Heart left ventricle (tissue), 16 donors: ENCODE results near the gene SPAM1. TPM values are rescaled to one million over a fixed set of nuclear protein-coding genes. Genes with fewer than 3 reads are reported as not detected.
"Not testable (repeated sequence)": the region's sequence is repeated elsewhere in the genome, so short reads cannot be mapped to it uniquely, and the experiment has no call there.

Source experiments
- ATAC-seq, 4 donors: fragments of 200-7000 bp; cut with Tn5 transposase; one replicate each; pipeline ENCODE4 v1.9.1; 2020 to 2022; ENCODE audit warnings: moderate library complexity in 4 of 4, mild to moderate bottlenecking in 3 of 4, moderate number of reproducible peaks in 1 of 4
- DNase-seq, 5 donors: peaks; one replicate each; pipeline ENCODE4 v3.0.0-alpha.2; 2020
- H3K27ac ChIP-seq, 12 donors: fragments of 200-600 bp; sonication (generic) in 4 of 12; one replicate each; pipeline versions ENCODE4 v1.5.0 to v1.8.0; 2016 to 2022; ENCODE audit warnings: mild to moderate bottlenecking in 2 of 12
- H3K27me3 ChIP-seq, 9 donors: fragments of 200-600 bp; sonication (generic) in 2 of 9; one replicate each; pipeline versions ENCODE4 v1.5.1 to v1.8.0; 2016 to 2022; ENCODE audit warnings: mild to moderate bottlenecking in 3 of 9
- H3K36me3 ChIP-seq, 9 donors: fragments of 200-600 bp; sonication (generic) in 2 of 9; one replicate each; pipeline versions ENCODE4 v1.5.0 to v1.8.0; 2018 to 2022; ENCODE audit warnings: mild to moderate bottlenecking in 2 of 9
- H3K4me1 ChIP-seq, 12 donors: fragments of 200-600 bp; sonication (generic) in 4 of 12; one replicate each; pipeline versions ENCODE4 v1.5.0 to v1.8.0; 2016 to 2022; ENCODE audit warnings: mild to moderate bottlenecking in 3 of 12
- H3K4me3 ChIP-seq, 12 donors: fragments of 200-600 bp; sonication (generic) in 4 of 12; one replicate each; pipeline versions ENCODE4 v1.5.0 to v1.8.0; 2017 to 2022; ENCODE audit warnings: mild to moderate bottlenecking in 9 of 12, moderate library complexity in 4 of 12
- H3K9me3 ChIP-seq, 12 donors: fragments of 200-600 bp; sonication (generic) in 4 of 12; one replicate each; pipeline versions ENCODE4 v1.5.0 to v1.8.0; 2016 to 2022; ENCODE audit warnings: mild to moderate bottlenecking in 1 of 12
- POLR2A ChIP-seq, 2 donors: fragments of 450-650 bp; IDR thresholded peaks; one replicate each; pipeline ENCODE4 v1.6.1; 2017; ENCODE audit warnings: antibody characterized with exemption in 2 of 2, mild to moderate bottlenecking in 2 of 2, moderate library complexity in 2 of 2
- WGBS, 4 donors: extraction: QIAGEN DNeasy Blood & Tissue Kit in 2 of 4; methylation state at CpG; one replicate each; pipeline versions ENCODE4 v1.1.5 to v1.1.7; 2013 to 2018; 5-methylcytosine and 5-hydroxymethylcytosine counted together
- intact Hi-C, 10 donors: fragments of 100-400 bp; cut with DNase I; formaldehyde crosslinking; loops; one replicate each; pipeline versions ENCODE4 v1.11.1 to v1.14.2; 2022
- polyA plus RNA-seq, 2 donors: library from polyadenylated mRNA; stranded (reverse); fragments of 200-250 nt; gene quantifications; one replicate each; pipeline ENCODE4 v1.2.3, GENCODE V29; 2013
- total RNA-seq, 9 donors: library from RNA; depleted of rRNA in 2 of 9; stranded (reverse); fragments of >200 nt in 2 of 9; fragmentation: NEBNext Ultra II Directional in 3 of 9; extraction: Animal tissue kit (Norgen Biotek cat#: 25700) in 3 of 9; gene quantifications; one replicate each; pipeline versions ENCODE4 v1.1.0 to v1.2.4, GENCODE V29; 2016 to 2023
- TF ChIP-seq, protein P1 (sequence below), 12 donors: fragments of 200-600 bp; sonication (generic) in 4 of 12; IDR thresholded peaks; one replicate each; pipeline versions ENCODE4 v1.5.0 to v1.8.0; 2018 to 2022; ENCODE audit warnings: antibody characterized with exemption in 12 of 12, mild to moderate bottlenecking in 5 of 12
- donor health status: ischemic (EF 13 %, LVEDD 7.1; RV severe dilation, severe dysfunction).
- donor health status: healthy with polysubstance abuse.
- donor health status: DM: no; HTN: yes; CAD: no.
- donor health status: DM: no; HTN: no; CAD: no.
- donor health status: ischemic (EF 25% LVEDD 6.9; RV normal size, moderate dysfunction).
- donor health status: ischemic (EF 25% LVEDD 5.7; RV mildly dilated, moderate dysfunction).
- donor health status: healthy.
- donor health status: DM: yes; HTN: yes; CAD: no.
- donor health status: ischemic (EF 35%, LVEDD 5.7; RV mildly dilated, moderate dysfunction).
- donor health status: nonischemic (EF 11% LVEDD 7.7; RV severe dilation, severe dysfunction).
- donor health status: DM: yes; HTN: yes; CAD: no.
- donor health status: PGD.
- donor health status: ischemic (EF 29% LVEDD 5.4; RV normal size, mild dysfunction).
- donor health status: nonischemic (EF 23%, LVEDD 6.1; RV moderate dilation, normal function).

Gene SPAM1
- total and polyA plus RNA-seq, 11 donors, result 0.09 to 0.46 (median 0.38) TPM; not detected in 8

- Histone ChIP-seq H3K4me3 (no peak overlapping the region), H3K27ac (no peak overlapping the region), H3K27me3 (no peaks in the 10 kb centered on the region), H3K36me3 (no peaks in the 10 kb centered on the region), H3K9me3 (peaks cover 0 to 2% (median 0%) of the 10 kb centered on the region in 12 donors), H3K4me1 (peaks cover 0 to 3% (median 0%) of the 10 kb centered on the region in 12 donors)
- 92 to 98% (median 96%) methylated on average over 6 of the region's 6 CpGs for WGBS, 4 donors
- intact Hi-C loops, result no loop called here
- no peak for TF ChIP-seq POLR2A (IDR thresholded peaks at IDR 0.05)
- TF ChIP-seq, protein P1, sequence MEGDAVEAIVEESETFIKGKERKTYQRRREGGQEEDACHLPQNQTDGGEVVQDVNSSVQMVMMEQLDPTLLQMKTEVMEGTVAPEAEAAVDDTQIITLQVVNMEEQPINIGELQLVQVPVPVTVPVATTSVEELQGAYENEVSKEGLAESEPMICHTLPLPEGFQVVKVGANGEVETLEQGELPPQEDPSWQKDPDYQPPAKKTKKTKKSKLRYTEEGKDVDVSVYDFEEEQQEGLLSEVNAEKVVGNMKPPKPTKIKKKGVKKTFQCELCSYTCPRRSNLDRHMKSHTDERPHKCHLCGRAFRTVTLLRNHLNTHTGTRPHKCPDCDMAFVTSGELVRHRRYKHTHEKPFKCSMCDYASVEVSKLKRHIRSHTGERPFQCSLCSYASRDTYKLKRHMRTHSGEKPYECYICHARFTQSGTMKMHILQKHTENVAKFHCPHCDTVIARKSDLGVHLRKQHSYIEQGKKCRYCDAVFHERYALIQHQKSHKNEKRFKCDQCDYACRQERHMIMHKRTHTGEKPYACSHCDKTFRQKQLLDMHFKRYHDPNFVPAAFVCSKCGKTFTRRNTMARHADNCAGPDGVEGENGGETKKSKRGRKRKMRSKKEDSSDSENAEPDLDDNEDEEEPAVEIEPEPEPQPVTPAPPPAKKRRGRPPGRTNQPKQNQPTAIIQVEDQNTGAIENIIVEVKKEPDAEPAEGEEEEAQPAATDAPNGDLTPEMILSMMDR (IDR thresholded peaks at IDR 0.05), result no peak
- no peak for ATAC-seq
- no peak for DNase-seq
Measured at GRCh38 chr7:123996327-123996625, 71.2 kb downstream of the SPAM1 start.

DNA sequence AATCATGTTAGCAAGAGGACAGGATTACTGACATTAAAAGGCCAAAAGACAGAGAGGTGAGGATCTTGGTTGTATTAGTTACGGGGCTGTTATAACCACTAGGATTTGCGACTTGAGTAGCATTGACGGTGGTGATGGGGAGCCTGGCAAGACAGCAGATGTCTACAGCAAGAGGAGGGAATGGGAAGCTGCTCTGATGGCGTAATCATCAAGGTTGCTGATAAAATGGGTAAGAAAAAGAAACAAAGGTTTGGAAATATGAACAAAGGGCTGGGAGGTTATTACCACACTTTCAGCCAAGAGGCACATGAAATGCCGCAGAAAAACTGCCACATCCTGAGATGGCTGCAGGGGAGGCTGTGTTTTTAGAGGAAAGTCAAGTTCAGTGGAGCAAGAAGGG, 73.9 kb downstream of the SPAM1 start:
- ATAC-seq (no peak), DNase-seq (no peak)
- peaks cover 0 to 23% (median 4%) of the 10 kb centered on the region in 12 donors for H3K9me3 ChIP-seq
- no peaks in the 10 kb centered on the region for H3K36me3 ChIP-seq
- no peak for TF ChIP-seq POLR2A (IDR thresholded peaks at IDR 0.05)
- TF ChIP-seq, protein P1 (IDR thresholded peaks at IDR 0.05), result no peak
- peaks cover 0 to 3% (median 0%) of the 10 kb centered on the region in 12 donors for H3K4me1 ChIP-seq
- intact Hi-C loops, result no loop called here
- H3K27me3 ChIP-seq, result no peaks in the 10 kb centered on the region
- no peak overlapping the region for H3K4me3 ChIP-seq
- WGBS, 4 donors, result 90 to 93% (median 91%) methylated on average over 5 of the region's 5 CpGs
- H3K27ac ChIP-seq, result no peak overlapping the region

DNA sequence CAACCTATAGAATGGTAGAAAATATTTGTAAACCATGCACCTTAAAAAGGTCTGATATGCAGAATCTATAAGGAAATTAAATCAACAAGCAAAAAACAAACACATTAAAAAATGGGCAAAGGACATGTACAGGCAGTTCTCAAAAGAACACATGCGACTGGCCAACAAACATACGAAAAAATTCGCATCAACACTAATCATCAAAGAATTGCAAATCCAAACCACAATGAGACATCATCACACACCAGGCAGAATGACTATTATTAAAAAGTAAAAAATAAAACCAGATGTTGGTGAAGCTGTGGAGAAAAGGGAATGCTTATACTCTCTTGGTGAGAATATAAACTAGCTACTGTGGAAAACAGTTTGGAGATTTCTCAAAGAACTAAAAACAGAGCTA, 74.7 kb downstream of the SPAM1 start:
- WGBS, 4 donors, result 91 to 98% (median 96%) methylated on average over 3 of the region's 3 CpGs
- H3K36me3 ChIP-seq, result no peaks in the 10 kb centered on the region
- H3K9me3 ChIP-seq, result peaks cover 0 to 23% (median 4%) of the 10 kb centered on the region in 12 donors
- no peak overlapping the region for H3K4me3 ChIP-seq
- intact Hi-C loops, result no loop called here
- ATAC-seq, result no peak
- H3K27ac ChIP-seq, result no peak overlapping the region
- no peak for TF ChIP-seq POLR2A (IDR thresholded peaks at IDR 0.05)
- TF ChIP-seq, protein P1 (IDR thresholded peaks at IDR 0.05), result no peak
- no peak for DNase-seq
- H3K4me1 ChIP-seq, result no peaks in the 10 kb centered on the region
- no peaks in the 10 kb centered on the region for H3K27me3 ChIP-seq

DNA sequence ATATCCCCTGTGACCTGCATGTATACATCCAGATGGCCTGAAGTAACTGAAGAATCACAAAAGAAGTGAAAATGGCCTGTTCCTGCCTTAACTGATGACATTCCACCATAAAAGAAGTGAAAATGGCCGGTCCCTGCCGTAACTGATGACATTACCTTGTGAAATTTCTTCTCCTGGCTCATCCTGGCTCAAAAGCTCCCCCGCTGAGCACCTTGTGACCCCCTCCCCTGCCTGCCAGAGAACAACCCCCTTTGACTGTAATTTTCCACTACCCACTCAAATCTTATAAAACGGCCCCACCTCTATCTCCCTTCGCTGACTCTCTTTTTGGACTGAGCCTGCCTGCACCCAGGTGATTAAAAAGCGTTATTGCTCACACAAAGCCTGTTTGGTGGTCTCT, 83.3 kb downstream of the SPAM1 start:
- H3K9me3 ChIP-seq, intact Hi-C loops, ATAC-seq, H3K27ac ChIP-seq, H3K4me1 ChIP-seq, H3K4me3 ChIP-seq, H3K36me3 ChIP-seq, DNase-seq, H3K27me3 ChIP-seq: not testable (repeated sequence)
- 81 to 87% (median 85%) methylated on average over 6 of the region's 6 CpGs for WGBS, 4 donors

GRCh38 chr7:124009321-124009720, 84.3 kb downstream of the SPAM1 start:
- Histone ChIP-seq H3K27me3 (no peaks in the 10 kb centered on the region), H3K27ac (no peak overlapping the region), H3K4me3 (no peak overlapping the region), H3K9me3 (no peaks in the 10 kb centered on the region), H3K36me3 (no peaks in the 10 kb centered on the region), H3K4me1 (no peaks in the 10 kb centered on the region)
- ATAC-seq (no peak), DNase-seq (no peak)
- TF ChIP-seq POLR2A (IDR thresholded peaks at IDR 0.05), result no peak
- TF ChIP-seq, protein P1 (IDR thresholded peaks at IDR 0.05), result no peak
- intact Hi-C loops, result no loop called here
- WGBS, 4 donors, result 58 to 80% (median 74%) methylated on average over 2 of the region's 2 CpGs
